ENCODE data around the gene TMPRSS9.

DNA sequence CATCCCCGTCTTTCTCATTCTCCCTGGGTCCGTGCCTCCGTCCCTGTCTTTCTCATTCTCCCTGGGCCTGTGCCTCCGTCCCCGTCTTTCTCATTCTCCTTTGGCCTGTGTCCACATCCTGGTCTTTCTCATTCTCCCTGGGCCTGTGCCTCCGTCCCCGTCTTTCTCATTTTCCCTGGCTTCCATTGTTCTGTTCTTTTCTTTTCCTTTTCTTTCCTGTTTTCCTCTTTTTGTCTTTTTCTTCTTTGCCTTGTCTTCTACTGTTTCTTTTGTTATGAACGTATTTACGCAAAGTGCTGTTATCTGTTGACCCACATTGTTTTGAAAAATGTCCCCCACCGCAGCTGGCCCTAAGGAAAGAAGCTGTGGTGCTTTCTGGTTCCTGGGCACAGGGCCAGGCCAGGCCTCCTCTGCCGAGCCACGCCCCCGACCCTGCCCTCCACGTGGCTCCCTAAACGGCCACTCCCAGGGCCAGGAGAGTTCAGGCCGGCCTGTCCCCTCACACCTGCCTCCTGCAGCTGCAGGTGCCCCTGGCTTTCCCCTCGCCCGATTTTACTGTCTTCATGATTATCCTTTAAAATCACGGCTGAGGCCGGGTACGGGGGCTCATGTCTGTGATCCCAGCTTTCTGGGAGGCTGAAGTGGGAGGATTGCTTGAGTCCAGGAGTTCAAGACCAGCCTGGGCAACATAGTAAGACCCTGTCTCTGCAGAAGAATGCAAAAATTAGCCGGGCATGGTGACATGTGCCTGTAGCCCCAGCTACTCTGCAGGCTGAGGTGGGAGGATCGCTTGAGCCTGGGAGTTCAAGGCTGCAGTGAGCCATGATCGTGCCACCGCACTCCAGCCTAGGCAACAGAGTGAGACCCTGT lies 14.0 kb upstream of the TMPRSS9 start:
- no peak for TF ChIP-seq JUN (CRISPR knock-in tag; IDR thresholded peaks at IDR 0.05)
- TF ChIP-seq, protein P1, sequence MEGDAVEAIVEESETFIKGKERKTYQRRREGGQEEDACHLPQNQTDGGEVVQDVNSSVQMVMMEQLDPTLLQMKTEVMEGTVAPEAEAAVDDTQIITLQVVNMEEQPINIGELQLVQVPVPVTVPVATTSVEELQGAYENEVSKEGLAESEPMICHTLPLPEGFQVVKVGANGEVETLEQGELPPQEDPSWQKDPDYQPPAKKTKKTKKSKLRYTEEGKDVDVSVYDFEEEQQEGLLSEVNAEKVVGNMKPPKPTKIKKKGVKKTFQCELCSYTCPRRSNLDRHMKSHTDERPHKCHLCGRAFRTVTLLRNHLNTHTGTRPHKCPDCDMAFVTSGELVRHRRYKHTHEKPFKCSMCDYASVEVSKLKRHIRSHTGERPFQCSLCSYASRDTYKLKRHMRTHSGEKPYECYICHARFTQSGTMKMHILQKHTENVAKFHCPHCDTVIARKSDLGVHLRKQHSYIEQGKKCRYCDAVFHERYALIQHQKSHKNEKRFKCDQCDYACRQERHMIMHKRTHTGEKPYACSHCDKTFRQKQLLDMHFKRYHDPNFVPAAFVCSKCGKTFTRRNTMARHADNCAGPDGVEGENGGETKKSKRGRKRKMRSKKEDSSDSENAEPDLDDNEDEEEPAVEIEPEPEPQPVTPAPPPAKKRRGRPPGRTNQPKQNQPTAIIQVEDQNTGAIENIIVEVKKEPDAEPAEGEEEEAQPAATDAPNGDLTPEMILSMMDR (IDR thresholded peaks at IDR 0.05): no peak
- no peak for TF ChIP-seq ZBTB21 (CRISPR knock-in tag; IDR thresholded peaks at IDR 0.05; ENCODE audit: borderline replicate concordance)
- TF ChIP-seq TEAD4 (CRISPR knock-in tag; IDR thresholded peaks at IDR 0.05): no peak
- TF ChIP-seq SP1 (CRISPR knock-in tag; conservative IDR thresholded peaks at IDR 0.05): no peak
- TF ChIP-seq MAX (CRISPR knock-in tag; IDR thresholded peaks at IDR 0.05): no peak
- TF ChIP-seq ZNF423 (CRISPR knock-in tag; IDR thresholded peaks at IDR 0.05): no peak
- TF ChIP-seq, protein P2, sequence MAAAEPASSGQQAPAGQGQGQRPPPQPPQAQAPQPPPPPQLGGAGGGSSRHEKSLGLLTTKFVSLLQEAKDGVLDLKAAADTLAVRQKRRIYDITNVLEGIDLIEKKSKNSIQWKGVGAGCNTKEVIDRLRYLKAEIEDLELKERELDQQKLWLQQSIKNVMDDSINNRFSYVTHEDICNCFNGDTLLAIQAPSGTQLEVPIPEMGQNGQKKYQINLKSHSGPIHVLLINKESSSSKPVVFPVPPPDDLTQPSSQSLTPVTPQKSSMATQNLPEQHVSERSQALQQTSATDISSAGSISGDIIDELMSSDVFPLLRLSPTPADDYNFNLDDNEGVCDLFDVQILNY (CRISPR knock-in tag; IDR thresholded peaks at IDR 0.05): no peak
- TF ChIP-seq NR2C2 (CRISPR knock-in tag; IDR thresholded peaks at IDR 0.05): no peak
- no peak for TF ChIP-seq IRF1 (CRISPR knock-in tag; IDR thresholded peaks at IDR 0.05)

Measured in WTC11 (cell line).